ENCODE data around the gene UQCR10. TPM values are rescaled to one million over a fixed set of nuclear protein-coding genes. Genes with fewer than 3 reads are reported as not detected.
A peak's percentile ranks its signal among the peaks of the same experiment; 100 is the strongest.

UQCR10 gene
- total RNA-seq, 4 donors from 2014 or later, result 22.4 to 139 (median 47.3) TPM

- no peak for DNase-seq
- no peaks in the 10 kb centered on the region for H3K27me3 ChIP-seq
- in situ Hi-C loops (cut with MboI; ENCODE audit: low pct_ligation_motif_present in 1 of 4, low pct_unique_long_range_greater_than_20kb in 1 of 4, low sequenced_read_pairs in 3 of 4) (no loop called here), intact Hi-C loops (cut with DNase I; ENCODE audit: low total_unique reads) (no loop called here)
- 60 to 84% methylated on average over 2 to 5 of the region's 5 CpGs for WGBS, 2 donors (ENCODE audit: low coverage in 1 of 2)
- TF ChIP-seq POLR2A (IDR thresholded peaks at IDR 0.05) (no peak), EP300 (IDR thresholded peaks at IDR 0.05; ENCODE audit: low read depth) (no peak), POLR2AphosphoS5 (IDR thresholded peaks at IDR 0.05) (no peak), CTCF (IDR thresholded peaks at IDR 0.05) (no peak)
- H3K9me3 ChIP-seq, result no peaks in the 10 kb centered on the region
- H3K36me3 ChIP-seq, result peaks cover 0 to 51% (median 15%) of the 10 kb centered on the region in 4 donors
- peaks cover 0 to 19% (median 9%) of the 10 kb centered on the region in 4 donors for H3K4me1 ChIP-seq
- H3K4me3 ChIP-seq, result no peak overlapping the region
- no peak overlapping the region for H3K27ac ChIP-seq
Observed at GRCh38 chr22:29795663-29796062, 28.5 kb downstream of the UQCR10 start.

- intact Hi-C loops (cut with DNase I; ENCODE audit: low total_unique reads) (no loop called here), in situ Hi-C loops (cut with MboI; ENCODE audit: low pct_ligation_motif_present in 1 of 4, low pct_unique_long_range_greater_than_20kb in 1 of 4, low sequenced_read_pairs in 3 of 4) (no loop called here)
- no peak for DNase-seq
- H3K9me3 ChIP-seq, result no peaks in the 10 kb centered on the region
- TF ChIP-seq POLR2AphosphoS5 (IDR thresholded peaks at IDR 0.05), result no peak
- TF ChIP-seq CTCF (IDR thresholded peaks at IDR 0.05), result no peak
- TF ChIP-seq POLR2A (IDR thresholded peaks at IDR 0.05), result no peak
- TF ChIP-seq EP300 (IDR thresholded peaks at IDR 0.05; ENCODE audit: low read depth), result no peak
- 85 to 94% methylated on average over 2 to 3 of the region's 3 CpGs for WGBS, 2 donors (ENCODE audit: low coverage in 1 of 2)
- no peaks in the 10 kb centered on the region for H3K27me3 ChIP-seq
- no peak overlapping the region for H3K4me3 ChIP-seq
- H3K4me1 ChIP-seq, result peaks cover 0 to 19% (median 9%) of the 10 kb centered on the region in 4 donors
- H3K36me3 ChIP-seq, result peaks cover 0 to 47% (median 19%) of the 10 kb centered on the region in 4 donors
- no peak overlapping the region for H3K27ac ChIP-seq
Observed at GRCh38 chr22:29797351-29797750, 30.2 kb downstream of the UQCR10 start.

- peaks cover 0 to 38% (median 16%) of the 10 kb centered on the region in 4 donors for H3K36me3 ChIP-seq
- H3K4me3 ChIP-seq, result no peak overlapping the region
- TF ChIP-seq CTCF (IDR thresholded peaks at IDR 0.05), result no peak
- intact Hi-C loops (cut with DNase I; ENCODE audit: low total_unique reads) (no loop called here), in situ Hi-C loops (cut with MboI; ENCODE audit: low pct_ligation_motif_present in 1 of 4, low pct_unique_long_range_greater_than_20kb in 1 of 4, low sequenced_read_pairs in 3 of 4) (no loop called here)
- H3K4me1 ChIP-seq, result peaks cover 0 to 19% (median 9%) of the 10 kb centered on the region in 4 donors
- no peaks in the 10 kb centered on the region for H3K9me3 ChIP-seq
- H3K27me3 ChIP-seq, result no peaks in the 10 kb centered on the region
- WGBS, 2 donors (ENCODE audit: low coverage in 1 of 2), result 65 to 82% methylated on average over 4 to 6 of the region's 6 CpGs
- peak overlapping the region; percentile 12 to 64 (median 42) for H3K27ac ChIP-seq
- DNase-seq, result no peak
Observed at GRCh38 chr22:29798318-29798717, 31.1 kb downstream of the UQCR10 start.

GRCh38 chr22:29798801-29799200 is 31.6 kb downstream of the UQCR10 start:
- Histone ChIP-seq H3K27ac (peak overlapping the region; percentile 5 to 64 (median 42)), H3K9me3 (no peaks in the 10 kb centered on the region), H3K4me1 (peaks cover 0 to 19% (median 9%) of the 10 kb centered on the region in 4 donors), H3K27me3 (no peaks in the 10 kb centered on the region), H3K4me3 (no peak overlapping the region), H3K36me3 (peaks cover 0 to 38% (median 19%) of the 10 kb centered on the region in 4 donors)
- no peak for DNase-seq
- TF ChIP-seq EP300 (IDR thresholded peaks at IDR 0.05; ENCODE audit: low read depth) (no peak), POLR2AphosphoS5 (IDR thresholded peaks at IDR 0.05) (no peak), CTCF (IDR thresholded peaks at IDR 0.05) (no peak), POLR2A (IDR thresholded peaks at IDR 0.05) (no peak)
- in situ Hi-C loops (cut with MboI; ENCODE audit: low pct_ligation_motif_present in 1 of 4, low pct_unique_long_range_greater_than_20kb in 1 of 4, low sequenced_read_pairs in 3 of 4), result no loop called here
- 71% methylated on average over 2 of the region's 2 CpGs; no CpG with 5 or more reads in 1 of the 2 donors for WGBS, 2 donors (ENCODE audit: low coverage in 1 of 2)
- intact Hi-C loops (cut with DNase I; ENCODE audit: low total_unique reads), result no loop called here

Data from transverse colon (tissue), 4 donors.